ENCODE data around the gene ZNF777.
"Not testable (repeated sequence)": the region's sequence is repeated elsewhere in the genome, so short reads cannot be mapped to it uniquely, and the experiment has no call there.

The ZNF777 gene

GRCh38 chr7:149409895-149410294 lies 51.0 kb downstream of the ZNF777 start:
- H3K4me3 ChIP-seq (ENCODE audit: low read depth, low read length): no peak overlapping the region
- no peak for DNase-seq (ENCODE audit: low read depth)
- TF ChIP-seq CTCF (IDR thresholded peaks at IDR 0.05; ENCODE audit: low read depth, low read length, missing control alignments): no peak
- in situ Hi-C loops (cut with HindIII; ENCODE audit: low sequenced_read_pairs): no loop called here

GRCh38 chr7:149404825-149405224 lies 56.0 kb downstream of the ZNF777 start:
- in situ Hi-C loops (cut with HindIII; ENCODE audit: low sequenced_read_pairs): no loop called here
- DNase-seq (ENCODE audit: low read depth): no peak
- TF ChIP-seq CTCF (IDR thresholded peaks at IDR 0.05; ENCODE audit: low read depth, low read length, missing control alignments): no peak
- no peak overlapping the region for H3K4me3 ChIP-seq (ENCODE audit: low read depth, low read length)

DNA sequence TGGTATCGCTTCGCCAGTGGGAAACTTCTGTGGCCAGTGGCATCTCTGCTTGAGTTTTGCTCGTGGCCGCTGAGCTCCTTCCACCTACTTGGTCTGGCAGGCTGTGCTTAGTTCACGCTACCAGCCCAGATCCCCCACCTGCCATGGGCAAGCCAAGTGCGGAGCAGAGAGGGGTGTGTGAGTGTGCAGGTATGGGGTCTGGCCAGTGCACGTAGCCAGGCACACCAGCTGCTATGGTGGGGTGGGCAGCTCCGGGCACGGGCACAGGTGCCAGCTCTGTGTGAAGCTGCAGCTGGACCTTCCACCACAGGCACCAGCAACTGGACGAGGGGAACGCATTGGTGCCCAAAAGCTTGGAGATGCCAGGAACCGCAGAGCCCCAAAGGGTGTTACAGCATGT lies 56.5 kb downstream of the ZNF777 start:
- DNase-seq (ENCODE audit: low read depth): no peak
- in situ Hi-C loops (cut with HindIII; ENCODE audit: low sequenced_read_pairs): no loop called here
- no peak for TF ChIP-seq CTCF (IDR thresholded peaks at IDR 0.05; ENCODE audit: low read depth, low read length, missing control alignments)
- H3K4me3 ChIP-seq (ENCODE audit: low read depth, low read length): no peak overlapping the region

DNA sequence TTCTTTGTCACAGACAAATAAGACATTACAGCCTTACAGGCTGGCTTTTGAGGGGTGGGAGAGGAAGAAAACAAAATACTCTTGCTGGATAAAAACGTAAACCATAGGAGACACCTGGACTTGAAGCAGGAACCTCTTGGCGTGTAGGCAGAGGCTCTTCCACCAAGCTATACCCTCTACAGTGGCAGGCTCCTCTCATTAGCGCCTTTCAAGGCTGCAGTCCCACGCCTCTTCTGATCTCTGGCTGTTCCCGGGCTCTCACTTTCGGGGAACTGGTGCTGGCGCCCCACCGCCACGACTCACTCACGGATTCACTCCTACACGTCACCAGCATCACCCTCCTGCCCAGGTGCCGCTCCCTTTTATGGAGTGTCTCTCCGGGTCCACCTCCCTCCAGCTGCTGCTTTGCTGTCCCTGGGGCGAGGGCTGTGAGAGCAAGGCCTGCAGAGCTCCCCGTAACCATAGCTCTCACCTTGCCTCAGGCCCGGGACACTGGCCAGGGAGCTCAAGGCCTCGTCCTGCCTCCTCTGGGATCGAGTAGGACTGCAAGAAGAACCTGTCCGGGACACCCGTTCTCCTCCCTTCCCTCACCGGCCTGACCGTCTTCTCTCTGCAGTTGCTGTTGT lies 62.6 kb downstream of the ZNF777 start:
- no peak for TF ChIP-seq CTCF (IDR thresholded peaks at IDR 0.05; ENCODE audit: low read depth, low read length, missing control alignments)
- no peak for DNase-seq (ENCODE audit: low read depth)
- in situ Hi-C loops (cut with HindIII; ENCODE audit: low sequenced_read_pairs): no loop called here

DNA sequence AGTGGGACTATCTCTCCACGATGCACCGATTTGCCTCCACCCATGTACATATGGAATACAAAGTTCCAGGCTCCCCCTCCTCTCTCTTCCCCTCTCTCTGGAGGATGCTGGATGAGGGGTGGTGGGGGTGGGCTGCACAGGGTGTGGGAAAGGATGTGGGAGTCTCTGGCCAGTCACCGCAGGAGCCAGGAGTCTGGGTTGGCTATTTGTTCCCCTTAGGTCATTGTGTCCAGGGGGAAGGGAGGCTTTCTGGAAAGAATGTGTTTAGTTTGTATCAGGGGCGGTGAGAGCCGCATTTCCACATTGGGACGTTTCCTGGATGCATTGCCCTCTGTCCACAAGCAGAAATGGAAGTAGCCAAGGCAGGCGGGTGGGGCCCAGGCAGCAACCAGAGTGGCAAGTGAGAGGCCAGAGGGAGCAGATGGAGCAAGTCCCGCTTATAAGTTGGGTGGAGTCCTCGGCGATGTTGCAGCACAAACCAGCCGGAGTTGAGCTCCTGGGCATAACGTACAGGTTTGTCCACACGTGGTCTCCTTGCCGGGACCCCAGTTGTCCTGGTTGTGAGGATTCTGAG lies 63.3 kb downstream of the ZNF777 start:
- in situ Hi-C loops (cut with HindIII; ENCODE audit: low sequenced_read_pairs): no loop called here

More for the DNA sequence above, 62.6 kb downstream of the ZNF777 start:
- H3K4me3 ChIP-seq (ENCODE audit: low read depth, low read length): no peak overlapping the region

GRCh38 chr7:149388550-149389335 lies 72.1 kb downstream of the ZNF777 start:
- DNase-seq (ENCODE audit: low read depth); in situ Hi-C loops (cut with HindIII; ENCODE audit: low sequenced_read_pairs); H3K4me3 ChIP-seq (ENCODE audit: low read depth, low read length): not testable (repeated sequence)

More for the DNA sequence above, 63.3 kb downstream of the ZNF777 start:
- no peak overlapping the region for H3K4me3 ChIP-seq (ENCODE audit: low read depth, low read length)
- no peak for TF ChIP-seq CTCF (IDR thresholded peaks at IDR 0.05; ENCODE audit: low read depth, low read length, missing control alignments)
- DNase-seq (ENCODE audit: low read depth): no peak

DNA sequence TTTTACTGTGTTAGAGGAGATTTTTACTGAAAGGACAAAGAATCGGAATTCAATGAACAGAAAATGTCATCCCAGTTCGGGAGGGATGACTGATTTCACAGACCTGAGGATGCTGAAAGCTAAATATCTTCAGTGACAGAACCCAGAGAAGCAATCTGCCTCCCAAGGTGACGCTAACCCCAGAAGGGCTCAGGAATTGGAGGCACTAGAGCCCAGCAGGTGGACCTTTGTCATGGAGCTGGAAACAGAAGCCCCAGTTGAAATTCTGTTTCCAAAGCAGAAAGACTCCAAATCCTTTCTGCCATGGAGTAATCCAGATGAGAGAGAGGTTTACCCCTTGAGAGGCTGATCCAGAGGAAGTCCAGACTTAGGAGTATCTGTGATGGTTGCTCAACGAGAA lies 74.3 kb downstream of the ZNF777 start:
- in situ Hi-C loops (cut with HindIII; ENCODE audit: low sequenced_read_pairs); DNase-seq (ENCODE audit: low read depth); H3K4me3 ChIP-seq (ENCODE audit: low read depth, low read length): not testable (repeated sequence)
